GM21423 (cell line): ENCODE data around the gene NCDN.

ENCODE experiments used
- ATAC-seq: cut with Tn5 transposase; IDR thresholded peaks from one replicate; pipeline ENCODE4 v1.9.1; 2021; ENCODE audit warnings: mild to moderate bottlenecking, moderate library complexity; ENCODE audit not compliant: unreplicated experiment

The NCDN gene

GRCh38 chr1:35589516-35590427 lies 32.2 kb downstream of the NCDN start:
- ATAC-seq = no peak

- no peak for ATAC-seq
These were observed 33.0 kb downstream of the NCDN start for GRCh38 chr1:35590476-35591040.

- ATAC-seq = no peak
These were observed 33.6 kb downstream of the NCDN start for GRCh38 chr1:35591211-35591610.

GRCh38 chr1:35592991-35593769 lies 35.6 kb downstream of the NCDN start:
- no peak for ATAC-seq

GRCh38 chr1:35594005-35594760 lies 36.6 kb downstream of the NCDN start:
- no peak for ATAC-seq

GRCh38 chr1:35595684-35596083 lies 38.1 kb downstream of the NCDN start:
- no peak for ATAC-seq

GRCh38 chr1:35597870-35598269 lies 40.3 kb downstream of the NCDN start:
- no peak for ATAC-seq

- ATAC-seq = no peak
These were observed 41.3 kb downstream of the NCDN start for GRCh38 chr1:35598895-35599294.

GRCh38 chr1:35599411-35599810 lies 41.8 kb downstream of the NCDN start:
- no peak for ATAC-seq

GRCh38 chr1:35600593-35600992 lies 43.0 kb downstream of the NCDN start:
- no peak for ATAC-seq

GRCh38 chr1:35603468-35603867 lies 45.9 kb downstream of the NCDN start:
- ATAC-seq = no peak

GRCh38 chr1:35603941-35604340 lies 46.3 kb downstream of the NCDN start:
- no peak for ATAC-seq

GRCh38 chr1:35605071-35605866 lies 47.7 kb downstream of the NCDN start:
- ATAC-seq = no peak

- ATAC-seq = no peak
These were observed 48.2 kb downstream of the NCDN start for GRCh38 chr1:35605867-35606182.

GRCh38 chr1:35611655-35612054 lies 54.1 kb downstream of the NCDN start:
- no peak for ATAC-seq

- no peak for ATAC-seq
These were observed 57.8 kb downstream of the NCDN start for GRCh38 chr1:35615440-35615839.
